ENCODE measurements around the gene FOXRED2. TPM values are rescaled to one million over a fixed set of nuclear protein-coding genes. Genes with fewer than 3 reads are reported as not detected.
"Not testable (repeated sequence)": the region's sequence is repeated elsewhere in the genome, so short reads cannot be mapped to it uniquely, and the experiment has no call there.

FOXRED2 gene
- total and polyA plus RNA-seq, 4 experiments from 2014 or later, result 2.7 to 8.5 (median 7.3) TPM; not detected in 1

- CTCF ChIA-PET (ENCODE audit: partially characterized antibody), result interaction anchor here (0.7 to 3.2 kb wide), 5 partner anchors 14 to 160 kb away, joined by 3 to 12 read pairs (median 4); no protein-coding TSS in a partner anchor
- H3K9me3 Mint-ChIP-seq, result no peaks in the 10 kb centered on the region
- peak overlapping the region; percentile 31 to 97 (median 93) for H3K27ac Mint-ChIP-seq
- H3K27me3 Mint-ChIP-seq, result no peaks in the 10 kb centered on the region
- Histone ChIP-seq H3K27me3 (ENCODE audit: insufficient read depth, low read length) (no peaks in the 10 kb centered on the region), H3K27ac (ENCODE audit: low read depth, low read length) (no peak overlapping the region), H3K4me3 (ENCODE audit: low read length in 2 of 2) (no peak overlapping the region), H3K4me1 (ENCODE audit: insufficient read depth, low read length) (peaks cover 41% of the 10 kb centered on the region), H3K9me3 (ENCODE audit: control insufficient read depth in 1 of 2, low read length in 2 of 2) (no peaks in the 10 kb centered on the region), H3K36me3 (ENCODE audit: insufficient read depth, low read length) (no peaks in the 10 kb centered on the region)
- DNase-seq, result no peak
- H3K4me3 Mint-ChIP-seq, result peak overlapping the region in 3 of 8 donors; percentile 39 to 63 (median 53)
- peaks cover 29 to 41% (median 37%) of the 10 kb centered on the region in 4 donors for H3K4me1 Mint-ChIP-seq
- H3K36me3 Mint-ChIP-seq, result no peaks in the 10 kb centered on the region
- intact Hi-C loops (cut with micrococcal nuclease), result no loop called here
- POLR2A ChIA-PET (ENCODE audit: partially characterized antibody), result interaction anchor here (1.0 to 7.0 kb wide), 7 partner anchors 21 to 123 kb away, joined by 3 to 94 read pairs (median 36); partner anchors contain the start of genes MYH9 and TXN2
Measured at GRCh38 chr22:36456464-36456845, 50.4 kb downstream of the FOXRED2 start.

DNA sequence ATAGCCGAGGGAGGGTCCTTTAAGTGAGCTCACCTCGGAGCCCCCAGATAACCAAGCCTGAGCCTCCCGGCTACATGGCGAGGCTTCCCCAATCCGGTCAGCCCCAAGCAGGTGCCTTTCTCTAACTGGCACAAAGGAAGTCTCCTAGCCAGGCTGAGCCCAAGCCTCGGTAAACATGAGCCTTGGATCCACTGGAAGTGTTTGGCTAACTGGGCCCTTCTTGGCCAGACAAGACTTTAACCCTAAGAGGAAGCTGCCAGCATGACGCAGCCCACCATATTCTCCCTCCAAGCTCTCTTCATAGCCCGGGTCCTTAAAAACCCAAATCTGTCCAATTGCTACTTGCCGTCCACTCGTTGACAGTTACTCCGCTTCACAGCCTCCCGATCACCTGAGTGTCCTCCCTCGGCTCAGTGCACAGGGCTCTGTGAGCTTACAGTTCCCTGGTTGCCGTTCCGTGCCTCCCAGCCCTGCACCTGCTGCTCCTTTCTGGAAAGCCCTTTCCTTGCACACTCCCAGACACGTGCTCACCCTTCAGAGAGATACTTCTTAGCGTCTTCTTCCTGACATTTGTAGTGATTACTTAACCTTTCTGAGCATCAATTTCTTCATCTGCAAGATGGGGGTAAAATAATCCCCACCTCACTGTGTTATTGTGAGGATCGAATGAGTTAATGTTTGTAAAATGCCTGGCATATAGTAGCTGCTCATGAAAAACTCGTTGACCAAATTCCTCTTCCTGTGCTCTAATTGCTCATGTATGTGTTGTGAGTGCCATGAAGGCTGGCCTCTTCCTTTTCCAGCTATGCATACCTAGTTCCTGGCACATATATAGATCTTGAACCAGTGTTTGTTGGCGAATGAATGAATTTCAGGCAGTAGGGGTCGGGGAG is 51.0 kb downstream of the FOXRED2 start:
- peak overlapping the region; percentile 88 to 97 (median 93) for H3K27ac Mint-ChIP-seq
- Histone ChIP-seq H3K4me1 (ENCODE audit: insufficient read depth, low read length) (peaks cover 48% of the 10 kb centered on the region), H3K9me3 (ENCODE audit: control insufficient read depth in 1 of 2, low read length in 2 of 2) (no peaks in the 10 kb centered on the region), H3K36me3 (ENCODE audit: insufficient read depth, low read length) (no peaks in the 10 kb centered on the region), H3K27ac (ENCODE audit: low read depth, low read length) (peak overlapping the region; percentile 88), H3K4me3 (ENCODE audit: low read length in 2 of 2) (peak overlapping the region in 1 of 2 donors; percentile 78), H3K27me3 (ENCODE audit: insufficient read depth, low read length) (no peaks in the 10 kb centered on the region)
- H3K4me3 Mint-ChIP-seq, result peak overlapping the region; percentile 53 to 85 (median 72)
- peaks cover 29 to 47% (median 42%) of the 10 kb centered on the region in 4 donors for H3K4me1 Mint-ChIP-seq
- H3K27me3 Mint-ChIP-seq, result no peaks in the 10 kb centered on the region
- no peaks in the 10 kb centered on the region for H3K36me3 Mint-ChIP-seq
- no peaks in the 10 kb centered on the region for H3K9me3 Mint-ChIP-seq
- POLR2A ChIA-PET (ENCODE audit: partially characterized antibody), result interaction anchor here (0.7 to 7.0 kb wide), 20 partner anchors 8 to 166 kb away, joined by 3 to 94 read pairs (median 4); partner anchors contain the start of genes FOXRED2, MYH9 and TXN2
- CTCF ChIA-PET (ENCODE audit: partially characterized antibody), result interaction anchor here (0.7 to 3.2 kb wide), 8 partner anchors 14 to 159 kb away, joined by 3 to 12 read pairs (median 4); no protein-coding TSS in a partner anchor
- DNase-seq, result no peak
- intact Hi-C loops (cut with micrococcal nuclease), result loop anchor here (1.0 to 2.0 kb wide), 4 partner anchors 14 to 123 kb away; no protein-coding TSS in a partner anchor

DNA sequence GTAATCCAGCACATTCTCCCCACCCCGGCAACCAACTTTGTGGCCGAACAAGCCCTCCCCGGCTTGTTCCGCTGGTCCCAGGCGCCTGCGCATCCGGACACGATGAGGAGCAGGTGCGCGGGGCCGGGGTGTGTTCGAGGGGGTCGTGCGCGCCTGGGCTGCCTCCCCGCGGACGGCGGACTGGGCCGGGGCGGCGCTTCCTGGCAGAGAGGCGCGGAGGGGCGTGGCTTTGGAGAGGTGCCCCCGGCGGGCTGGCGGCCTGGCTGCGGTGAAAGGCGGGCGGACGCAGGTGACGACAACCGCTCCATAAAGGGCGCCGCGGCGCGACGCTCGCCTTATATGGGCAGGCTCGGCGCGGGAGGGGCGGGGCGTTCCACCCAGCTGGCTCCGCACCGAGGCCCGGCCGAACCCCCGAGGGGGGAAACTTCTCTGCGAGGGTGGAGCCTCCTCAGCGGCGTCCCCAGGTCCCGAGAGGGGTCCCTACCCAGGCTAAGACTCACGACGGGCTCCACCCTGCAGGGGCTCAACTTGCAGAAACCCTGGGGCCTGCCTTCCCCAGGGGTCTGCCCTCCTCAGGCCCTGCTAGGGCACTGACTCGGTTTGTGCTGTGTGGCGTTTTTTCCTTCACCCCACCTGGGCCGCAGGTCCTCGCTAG is 51.8 kb downstream of the FOXRED2 start:
- DNase-seq, result peak; percentile 93 to 95 (median 94)
- ChIA-PET CTCF (ENCODE audit: partially characterized antibody) (interaction anchor here (0.8 to 3.2 kb wide), 7 partner anchors 9 to 153 kb away, joined by 3 to 12 read pairs (median 4); no protein-coding TSS in a partner anchor), POLR2A (ENCODE audit: partially characterized antibody) (interaction anchor here (0.7 to 7.0 kb wide), 24 partner anchors 8 to 165 kb away, joined by 3 to 94 read pairs (median 4); partner anchors contain the start of genes FOXRED2, MYH9 and TXN2)
- Mint-ChIP-seq H3K27ac (peak overlapping the region; percentile 92 to 98 (median 93)), H3K27me3 (no peaks in the 10 kb centered on the region), H3K36me3 (no peaks in the 10 kb centered on the region), H3K4me3 (peak overlapping the region; percentile 53 to 85 (median 82)), H3K9me3 (no peaks in the 10 kb centered on the region), H3K4me1 (peaks cover 29 to 48% (median 44%) of the 10 kb centered on the region in 4 donors)
- Histone ChIP-seq H3K27ac (ENCODE audit: low read depth, low read length) (peak overlapping the region; percentile 88), H3K36me3 (ENCODE audit: insufficient read depth, low read length) (no peaks in the 10 kb centered on the region), H3K27me3 (ENCODE audit: insufficient read depth, low read length) (no peaks in the 10 kb centered on the region), H3K9me3 (ENCODE audit: control insufficient read depth in 1 of 2, low read length in 2 of 2) (no peaks in the 10 kb centered on the region), H3K4me3 (ENCODE audit: low read length in 2 of 2) (peak overlapping the region; percentile 57 to 78), H3K4me1 (ENCODE audit: insufficient read depth, low read length) (peaks cover 55% of the 10 kb centered on the region)
- intact Hi-C loops (cut with micrococcal nuclease), result loop anchor here (1.0 to 2.0 kb wide), 4 partner anchors 15 to 122 kb away; no protein-coding TSS in a partner anchor

DNA sequence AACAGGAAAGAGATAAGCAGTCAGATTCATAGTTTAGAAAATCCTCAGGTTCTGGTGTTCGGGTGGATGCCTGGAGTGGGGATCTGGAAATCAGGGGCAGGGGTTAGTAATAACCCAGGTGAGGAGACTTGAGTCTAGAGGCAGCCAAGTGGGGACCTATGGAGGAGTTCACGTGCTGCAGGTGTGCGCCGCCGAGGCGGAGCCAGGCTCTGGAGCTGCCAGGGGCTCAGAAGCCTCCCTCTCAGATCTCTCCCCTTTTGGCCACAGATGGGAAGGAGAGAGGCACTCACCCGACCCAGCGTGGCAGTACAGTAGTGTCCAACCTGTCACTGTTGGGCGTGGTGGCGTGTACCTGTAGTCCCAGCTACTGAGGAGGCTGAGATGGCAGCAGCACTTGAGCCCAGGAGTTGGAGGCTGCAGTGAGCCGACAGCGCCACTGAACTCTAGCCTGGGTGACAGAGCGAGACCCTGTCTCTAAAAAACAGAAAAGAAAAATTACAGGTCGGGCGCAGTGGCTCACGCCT is 52.9 kb downstream of the FOXRED2 start:
- H3K27ac Mint-ChIP-seq, result peak overlapping the region; percentile 87 to 98 (median 93)
- Histone ChIP-seq H3K27ac (ENCODE audit: low read depth, low read length) (peak overlapping the region; percentile 39), H3K9me3 (ENCODE audit: control insufficient read depth in 1 of 2, low read length in 2 of 2) (no peaks in the 10 kb centered on the region), H3K4me3 (ENCODE audit: low read length in 2 of 2) (no peak overlapping the region), H3K4me1 (ENCODE audit: insufficient read depth, low read length) (peaks cover 66% of the 10 kb centered on the region), H3K36me3 (ENCODE audit: insufficient read depth, low read length) (no peaks in the 10 kb centered on the region), H3K27me3 (ENCODE audit: insufficient read depth, low read length) (no peaks in the 10 kb centered on the region)
- H3K36me3 Mint-ChIP-seq, result no peaks in the 10 kb centered on the region
- no peaks in the 10 kb centered on the region for H3K9me3 Mint-ChIP-seq
- peaks cover 29 to 54% (median 45%) of the 10 kb centered on the region in 4 donors for H3K4me1 Mint-ChIP-seq
- DNase-seq, result no peak
- ChIA-PET CTCF (ENCODE audit: partially characterized antibody) (interaction anchor here (1.0 to 3.2 kb wide), 5 partner anchors 10 to 152 kb away, joined by 3 to 12 read pairs (median 4); no protein-coding TSS in a partner anchor), POLR2A (ENCODE audit: partially characterized antibody) (interaction anchor here (1.2 to 7.0 kb wide), 9 partner anchors 18 to 164 kb away, joined by 3 to 94 read pairs (median 10); partner anchors contain the start of gene MYH9)
- intact Hi-C loops (cut with micrococcal nuclease), result loop anchor here (2.0 kb wide), 1 partner anchor 121 kb away; no protein-coding TSS in a partner anchor
- no peaks in the 10 kb centered on the region for H3K27me3 Mint-ChIP-seq
- peak overlapping the region; percentile 53 to 82 (median 76) for H3K4me3 Mint-ChIP-seq

DNA sequence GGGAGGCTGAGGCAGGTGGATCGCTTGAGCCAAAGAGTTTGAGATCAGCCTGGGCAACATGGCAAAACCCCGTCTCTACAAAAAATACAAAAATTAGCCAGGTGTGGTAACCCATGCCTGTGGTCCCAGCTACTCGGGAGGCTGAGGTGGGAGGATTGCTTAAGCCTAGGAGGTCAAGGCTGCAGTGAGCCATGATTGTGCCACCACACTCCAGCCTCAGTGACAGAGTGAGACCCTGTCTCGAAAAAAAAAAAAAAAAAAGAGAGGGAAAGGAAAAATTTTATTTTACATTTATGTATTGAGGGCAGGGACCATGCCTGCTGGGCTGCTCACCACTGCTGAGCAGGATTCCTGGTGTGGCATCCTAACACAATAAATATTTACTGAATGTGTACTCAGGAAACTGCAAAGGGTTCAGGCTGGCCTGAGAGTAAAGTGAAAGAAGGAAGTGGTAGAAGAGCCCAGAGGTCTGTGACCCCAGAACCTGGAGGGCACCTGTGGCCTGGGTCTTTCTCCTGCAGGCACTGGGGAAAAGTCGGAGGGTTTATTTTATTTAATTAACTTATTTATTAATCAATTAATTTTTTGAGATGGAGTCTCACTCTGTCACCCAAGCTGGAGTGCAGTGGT is 53.7 kb downstream of the FOXRED2 start:
- H3K9me3 Mint-ChIP-seq; DNase-seq; H3K27me3 Mint-ChIP-seq; H3K36me3 ChIP-seq (ENCODE audit: insufficient read depth, low read length); H3K27me3 ChIP-seq (ENCODE audit: insufficient read depth, low read length); intact Hi-C loops (cut with micrococcal nuclease); H3K36me3 Mint-ChIP-seq; H3K9me3 ChIP-seq (ENCODE audit: control insufficient read depth in 1 of 2, low read length in 2 of 2); H3K4me3 ChIP-seq (ENCODE audit: low read length in 2 of 2): not testable (repeated sequence)
- H3K4me1 Mint-ChIP-seq, result peaks cover 33 to 61% (median 49%) of the 10 kb centered on the region in 4 donors
- peak overlapping the region; percentile 44 to 80 (median 72) for H3K4me3 Mint-ChIP-seq
- Histone ChIP-seq H3K4me1 (ENCODE audit: insufficient read depth, low read length) (peaks cover 72% of the 10 kb centered on the region), H3K27ac (ENCODE audit: low read depth, low read length) (peak overlapping the region; percentile 66)
- ChIA-PET POLR2A (ENCODE audit: partially characterized antibody) (interaction anchor here (1.9 to 7.0 kb wide), 5 partner anchors 47 to 120 kb away, joined by 5 to 94 read pairs (median 52); partner anchors contain the start of gene MYH9), CTCF (ENCODE audit: partially characterized antibody) (interaction anchor here (1.4 to 1.7 kb wide), 2 partner anchors 18 to 88 kb away, joined by 3 to 4 read pairs; no protein-coding TSS in a partner anchor)
- peak overlapping the region; percentile 93 to 98 (median 95) for H3K27ac Mint-ChIP-seq

All from CD4-positive, alpha-beta memory T cell (primary cell).